ENCODE data around the gene PHTF1.
A peak's percentile ranks its signal among the peaks of the same experiment; 100 is the strongest.

The PHTF1 gene

DNA sequence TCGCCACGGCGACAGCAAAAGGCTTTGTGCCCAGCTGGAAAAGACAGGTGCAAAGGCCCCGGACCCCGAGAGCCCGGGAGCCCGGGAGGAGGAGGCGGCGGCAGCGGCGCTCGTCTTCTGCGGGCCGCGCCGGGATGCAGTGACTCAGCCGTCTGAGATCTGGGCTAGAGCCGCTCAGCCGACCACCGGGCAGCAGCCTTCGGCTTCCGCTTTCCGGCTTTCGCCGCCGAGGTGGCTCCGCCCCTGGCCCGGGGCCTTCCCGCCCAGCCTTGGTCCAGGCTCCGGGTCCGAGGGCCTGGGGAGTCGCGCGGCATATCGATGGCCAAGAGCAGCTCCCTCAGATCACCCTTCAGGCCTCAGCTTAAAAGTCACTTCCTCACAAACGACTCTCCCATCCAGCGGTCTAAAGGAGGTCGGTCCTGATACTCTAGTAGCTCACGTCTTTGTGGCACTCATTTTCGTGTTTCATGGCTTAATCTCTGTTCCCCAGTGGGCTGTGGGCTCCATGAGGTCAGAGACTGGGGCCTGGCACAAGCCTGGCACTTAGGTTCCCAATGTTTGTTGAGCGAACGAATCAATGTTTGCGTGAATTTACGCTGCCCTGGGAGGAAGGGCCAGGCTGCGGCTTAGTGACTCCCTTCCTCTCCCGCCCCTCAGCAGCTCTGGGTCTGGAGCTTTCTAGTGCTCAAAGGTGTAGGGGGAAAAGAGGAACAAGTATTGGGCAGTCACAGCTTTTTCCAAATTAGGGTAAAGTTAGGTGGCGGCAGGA, at the start of gene PHTF1:
Gene PHTF1 (minus strand): TSS at position 154 of the 769 bp plus-strand sequence. CDS start 783 bp downstream, outside the sequence.
- Histone ChIP-seq H3K27me3 (ENCODE audit: control insufficient read depth, insufficient read depth, low read length) (no peaks in the 10 kb centered on the region), H3K36me3 (ENCODE audit: control insufficient read depth, insufficient read depth, low read length) (peaks cover 15% of the 10 kb centered on the region), H3K27ac (ENCODE audit: low read depth, low read length) (peak within 1 kb of the TSS; percentile 99), H3K9ac (ENCODE audit: low read depth, low read length) (peak within 1 kb of the TSS; percentile 74), H3K9me3 (ENCODE audit: control insufficient read depth, insufficient read depth, low read length) (no peaks in the 10 kb centered on the region), H3K4me1 (ENCODE audit: control insufficient read depth, insufficient read depth, low read length) (peaks cover 15% of the 10 kb centered on the region), H3K4me3 (ENCODE audit: low read depth, low read length) (peak within 1 kb of the TSS; percentile 68)

GRCh38 chr1:113808450-113809195, 49.3 kb upstream of the PHTF1 start:
- Histone ChIP-seq H3K27me3 (ENCODE audit: control insufficient read depth, insufficient read depth, low read length) (no peaks in the 10 kb centered on the region), H3K4me1 (ENCODE audit: control insufficient read depth, insufficient read depth, low read length) (peaks cover 13% of the 10 kb centered on the region), H3K27ac (ENCODE audit: low read depth, low read length) (no peak overlapping the region), H3K4me3 (ENCODE audit: low read depth, low read length) (no peak overlapping the region), H3K9me3 (ENCODE audit: control insufficient read depth, insufficient read depth, low read length) (no peaks in the 10 kb centered on the region), H3K9ac (ENCODE audit: low read depth, low read length) (no peak overlapping the region), H3K36me3 (ENCODE audit: control insufficient read depth, insufficient read depth, low read length) (no peaks in the 10 kb centered on the region)

GRCh38 chr1:113805639-113806038, 46.4 kb upstream of the PHTF1 start:
- no peaks in the 10 kb centered on the region for H3K9me3 ChIP-seq (ENCODE audit: control insufficient read depth, insufficient read depth, low read length)
- H3K27me3 ChIP-seq (ENCODE audit: control insufficient read depth, insufficient read depth, low read length) = no peaks in the 10 kb centered on the region
- no peak overlapping the region for H3K9ac ChIP-seq (ENCODE audit: low read depth, low read length)
- H3K27ac ChIP-seq (ENCODE audit: low read depth, low read length) = no peak overlapping the region
- H3K36me3 ChIP-seq (ENCODE audit: control insufficient read depth, insufficient read depth, low read length) = no peaks in the 10 kb centered on the region
- peaks cover 13% of the 10 kb centered on the region for H3K4me1 ChIP-seq (ENCODE audit: control insufficient read depth, insufficient read depth, low read length)
- H3K4me3 ChIP-seq (ENCODE audit: low read depth, low read length) = no peak overlapping the region

DNA sequence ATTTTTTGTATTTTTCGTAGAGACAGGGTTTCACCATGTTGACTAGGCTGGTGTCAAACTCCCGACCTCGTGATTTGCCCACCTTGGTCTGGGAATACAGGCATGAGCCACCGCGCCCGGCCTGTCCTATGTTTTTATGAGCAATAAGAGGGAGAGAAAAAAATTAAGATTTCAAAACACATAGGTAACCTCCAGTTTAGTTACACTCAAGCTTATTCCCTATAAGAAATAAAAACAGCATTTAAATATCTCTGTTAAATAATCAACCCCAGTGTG, 45.9 kb upstream of the PHTF1 start:
- Histone ChIP-seq H3K9ac (ENCODE audit: low read depth, low read length) (no peak overlapping the region), H3K9me3 (ENCODE audit: control insufficient read depth, insufficient read depth, low read length) (no peaks in the 10 kb centered on the region), H3K36me3 (ENCODE audit: control insufficient read depth, insufficient read depth, low read length) (no peaks in the 10 kb centered on the region), H3K27me3 (ENCODE audit: control insufficient read depth, insufficient read depth, low read length) (no peaks in the 10 kb centered on the region), H3K27ac (ENCODE audit: low read depth, low read length) (no peak overlapping the region), H3K4me1 (ENCODE audit: control insufficient read depth, insufficient read depth, low read length) (peaks cover 10% of the 10 kb centered on the region), H3K4me3 (ENCODE audit: low read depth, low read length) (no peak overlapping the region)

DNA sequence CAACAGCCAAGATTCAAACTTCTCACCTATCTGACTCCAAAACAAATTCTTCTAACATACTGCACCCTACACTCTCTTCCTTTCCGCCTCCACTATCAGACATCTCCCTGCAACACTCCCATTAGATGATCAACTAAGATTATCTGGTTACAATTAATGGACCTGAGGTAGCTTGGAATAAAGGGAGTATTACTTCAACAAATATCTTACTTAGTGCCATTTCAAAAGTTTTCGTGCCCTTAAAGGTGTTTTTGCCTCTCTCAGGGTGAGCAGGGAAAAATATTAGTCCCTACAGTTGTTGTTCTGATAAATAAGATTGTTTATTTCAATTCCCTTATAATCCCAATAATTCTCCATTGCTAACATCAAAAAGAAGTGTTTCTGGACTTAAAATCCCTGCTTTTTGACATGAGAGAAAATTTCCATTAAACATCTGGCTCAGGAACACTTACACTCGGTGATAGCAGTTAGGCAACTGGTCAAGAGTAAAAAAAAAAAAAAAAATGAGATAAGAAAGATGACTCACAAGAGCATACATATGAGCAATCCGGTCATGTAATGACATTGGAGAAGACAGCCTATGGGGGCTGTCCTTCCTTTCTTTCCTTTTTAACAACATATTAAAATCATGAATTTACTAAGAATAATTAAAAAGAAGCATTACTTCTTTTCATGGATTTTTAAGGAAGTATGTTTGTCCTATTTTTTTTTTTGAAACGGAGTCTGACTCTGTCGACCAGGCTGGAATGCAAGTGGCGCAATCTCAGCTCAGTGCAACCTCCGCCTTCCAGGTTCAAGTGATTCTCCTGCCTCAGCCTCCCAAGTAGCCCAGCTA, 45.4 kb upstream of the PHTF1 start:
- Histone ChIP-seq H3K4me3 (ENCODE audit: low read depth, low read length) (no peak overlapping the region), H3K9ac (ENCODE audit: low read depth, low read length) (no peak overlapping the region), H3K9me3 (ENCODE audit: control insufficient read depth, insufficient read depth, low read length) (no peaks in the 10 kb centered on the region), H3K36me3 (ENCODE audit: control insufficient read depth, insufficient read depth, low read length) (no peaks in the 10 kb centered on the region), H3K27me3 (ENCODE audit: control insufficient read depth, insufficient read depth, low read length) (no peaks in the 10 kb centered on the region), H3K27ac (ENCODE audit: low read depth, low read length) (no peak overlapping the region), H3K4me1 (ENCODE audit: control insufficient read depth, insufficient read depth, low read length) (peaks cover 7% of the 10 kb centered on the region)

DNA sequence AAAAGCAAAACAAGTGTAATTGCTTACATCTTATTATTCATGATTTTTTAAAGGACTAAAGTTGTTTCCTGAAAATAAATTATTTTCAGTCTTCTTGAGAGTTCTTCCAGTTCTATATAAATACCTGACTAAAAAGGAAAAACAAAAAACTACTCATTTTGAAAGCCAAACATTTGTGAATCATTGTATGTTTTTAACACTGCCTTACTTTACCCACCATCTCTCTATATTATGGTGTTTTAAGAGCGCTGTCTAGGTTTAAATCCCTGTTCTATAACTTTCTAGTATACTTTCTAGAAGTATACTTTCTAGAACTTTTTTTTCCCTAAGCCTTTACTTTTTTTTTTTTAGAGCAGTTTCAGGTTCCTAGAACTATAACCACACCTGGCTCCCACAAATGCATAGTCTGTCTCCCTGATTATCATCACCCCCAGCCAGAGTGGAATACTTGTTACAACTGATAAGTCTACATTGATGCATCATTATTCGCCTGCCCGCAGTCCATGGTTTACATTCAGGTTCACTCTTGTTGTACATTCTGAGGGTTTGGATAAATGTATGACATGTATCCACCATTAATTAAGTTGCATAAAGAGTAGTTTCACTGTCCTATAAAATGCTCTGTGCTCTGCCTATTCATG, 43.2 kb upstream of the PHTF1 start:
- Histone ChIP-seq H3K9ac (ENCODE audit: low read depth, low read length) (no peak overlapping the region), H3K4me3 (ENCODE audit: low read depth, low read length) (no peak overlapping the region), H3K27ac (ENCODE audit: low read depth, low read length) (no peak overlapping the region), H3K9me3 (ENCODE audit: control insufficient read depth, insufficient read depth, low read length) (no peaks in the 10 kb centered on the region), H3K4me1 (ENCODE audit: control insufficient read depth, insufficient read depth, low read length) (peaks cover 7% of the 10 kb centered on the region), H3K36me3 (ENCODE audit: control insufficient read depth, insufficient read depth, low read length) (peaks cover 6% of the 10 kb centered on the region), H3K27me3 (ENCODE audit: control insufficient read depth, insufficient read depth, low read length) (no peaks in the 10 kb centered on the region)

GRCh38 chr1:113800487-113800886, 41.2 kb upstream of the PHTF1 start:
- no peak overlapping the region for H3K4me3 ChIP-seq (ENCODE audit: low read depth, low read length)
- no peaks in the 10 kb centered on the region for H3K27me3 ChIP-seq (ENCODE audit: control insufficient read depth, insufficient read depth, low read length)
- H3K4me1 ChIP-seq (ENCODE audit: control insufficient read depth, insufficient read depth, low read length) = peaks cover 7% of the 10 kb centered on the region
- peaks cover 23% of the 10 kb centered on the region for H3K36me3 ChIP-seq (ENCODE audit: control insufficient read depth, insufficient read depth, low read length)
- H3K27ac ChIP-seq (ENCODE audit: low read depth, low read length) = no peak overlapping the region
- no peak overlapping the region for H3K9ac ChIP-seq (ENCODE audit: low read depth, low read length)
- H3K9me3 ChIP-seq (ENCODE audit: control insufficient read depth, insufficient read depth, low read length) = no peaks in the 10 kb centered on the region

GRCh38 chr1:113797472-113797871, 38.2 kb upstream of the PHTF1 start:
- Histone ChIP-seq H3K4me3 (ENCODE audit: low read depth, low read length) (no peak overlapping the region), H3K27ac (ENCODE audit: low read depth, low read length) (no peak overlapping the region), H3K9me3 (ENCODE audit: control insufficient read depth, insufficient read depth, low read length) (no peaks in the 10 kb centered on the region), H3K9ac (ENCODE audit: low read depth, low read length) (no peak overlapping the region), H3K27me3 (ENCODE audit: control insufficient read depth, insufficient read depth, low read length) (no peaks in the 10 kb centered on the region), H3K4me1 (ENCODE audit: control insufficient read depth, insufficient read depth, low read length) (no peaks in the 10 kb centered on the region), H3K36me3 (ENCODE audit: control insufficient read depth, insufficient read depth, low read length) (peaks cover 30% of the 10 kb centered on the region)

- Histone ChIP-seq H3K9ac (ENCODE audit: low read depth, low read length) (no peak overlapping the region), H3K4me1 (ENCODE audit: control insufficient read depth, insufficient read depth, low read length) (no peaks in the 10 kb centered on the region), H3K4me3 (ENCODE audit: low read depth, low read length) (no peak overlapping the region), H3K36me3 (ENCODE audit: control insufficient read depth, insufficient read depth, low read length) (peaks cover 30% of the 10 kb centered on the region), H3K27me3 (ENCODE audit: control insufficient read depth, insufficient read depth, low read length) (no peaks in the 10 kb centered on the region), H3K27ac (ENCODE audit: low read depth, low read length) (no peak overlapping the region), H3K9me3 (ENCODE audit: control insufficient read depth, insufficient read depth, low read length) (no peaks in the 10 kb centered on the region)
Measured at GRCh38 chr1:113793878-113794834, 34.9 kb upstream of the PHTF1 start.

GRCh38 chr1:113792986-113793385, 33.7 kb upstream of the PHTF1 start:
- H3K27me3 ChIP-seq (ENCODE audit: control insufficient read depth, insufficient read depth, low read length) = no peaks in the 10 kb centered on the region
- H3K9ac ChIP-seq (ENCODE audit: low read depth, low read length) = no peak overlapping the region
- H3K4me1 ChIP-seq (ENCODE audit: control insufficient read depth, insufficient read depth, low read length) = no peaks in the 10 kb centered on the region
- peaks cover 29% of the 10 kb centered on the region for H3K36me3 ChIP-seq (ENCODE audit: control insufficient read depth, insufficient read depth, low read length)
- H3K9me3 ChIP-seq (ENCODE audit: control insufficient read depth, insufficient read depth, low read length) = no peaks in the 10 kb centered on the region
- H3K4me3 ChIP-seq (ENCODE audit: low read depth, low read length) = no peak overlapping the region
- no peak overlapping the region for H3K27ac ChIP-seq (ENCODE audit: low read depth, low read length)

Data from HUES48 (cell line).